ENCODE results near the gene ERO1B.
"Not testable (repeated sequence)": the region's sequence is repeated elsewhere in the genome, so short reads cannot be mapped to it uniquely, and the experiment has no call there.

The ERO1B gene

DNA sequence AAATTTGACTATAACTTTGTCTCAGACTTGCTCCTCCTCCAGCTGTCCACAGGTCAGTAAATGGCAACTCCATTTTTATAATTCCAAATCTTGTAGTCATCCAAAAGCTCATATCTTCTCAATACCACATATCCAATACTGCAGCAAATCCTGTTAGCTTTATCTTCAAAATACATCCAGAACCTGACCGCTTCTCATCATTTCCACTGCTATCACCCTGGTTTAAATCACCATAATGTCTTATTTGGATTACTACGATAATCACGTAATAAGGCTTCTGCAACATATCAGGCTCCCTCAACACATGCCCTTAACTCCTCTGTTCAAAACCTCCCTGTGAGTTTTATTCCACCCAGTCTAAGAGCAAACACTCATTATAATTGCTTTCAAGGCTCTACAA, 34.5 kb downstream of the ERO1B start:
- no peak for DNase-seq

DNA sequence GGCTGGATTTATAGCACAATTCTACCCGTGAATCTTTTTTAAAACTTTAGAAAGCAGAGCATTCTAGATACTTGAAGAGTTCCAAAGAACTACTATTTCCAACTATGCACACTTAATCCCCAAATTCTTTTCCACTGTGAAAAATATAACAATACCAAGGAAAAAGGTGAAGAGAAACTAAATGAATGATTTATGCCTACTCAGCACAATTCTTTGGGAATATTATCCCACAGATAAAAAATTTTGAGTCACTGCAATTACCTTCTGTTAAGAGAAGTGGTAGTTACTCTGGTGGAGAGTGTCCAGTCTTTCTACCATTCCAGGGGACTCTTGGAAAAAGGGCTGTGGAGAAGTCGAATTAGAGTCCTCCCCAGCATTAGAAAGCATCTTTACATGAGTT, 39.2 kb downstream of the ERO1B start:
- no peak for DNase-seq

DNA sequence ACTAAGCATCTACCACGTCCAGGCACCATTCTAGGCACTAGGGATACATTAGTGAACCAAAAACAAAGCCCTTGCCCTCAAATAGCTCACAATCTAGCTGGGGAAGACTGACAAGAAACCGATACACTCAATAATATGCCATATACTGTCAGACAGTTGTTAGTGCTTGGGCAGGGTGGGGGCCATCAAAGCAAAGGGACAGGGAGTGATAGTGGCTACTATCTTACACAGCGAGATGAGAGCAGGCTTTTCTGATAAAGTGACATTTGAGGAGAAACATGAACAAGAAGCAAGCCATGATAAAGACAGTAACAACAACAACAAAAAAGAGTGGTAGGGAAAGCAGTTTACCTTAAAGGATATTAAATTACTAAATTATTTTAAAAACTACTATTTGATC, 41.1 kb downstream of the ERO1B start:
- no peak for DNase-seq

DNA sequence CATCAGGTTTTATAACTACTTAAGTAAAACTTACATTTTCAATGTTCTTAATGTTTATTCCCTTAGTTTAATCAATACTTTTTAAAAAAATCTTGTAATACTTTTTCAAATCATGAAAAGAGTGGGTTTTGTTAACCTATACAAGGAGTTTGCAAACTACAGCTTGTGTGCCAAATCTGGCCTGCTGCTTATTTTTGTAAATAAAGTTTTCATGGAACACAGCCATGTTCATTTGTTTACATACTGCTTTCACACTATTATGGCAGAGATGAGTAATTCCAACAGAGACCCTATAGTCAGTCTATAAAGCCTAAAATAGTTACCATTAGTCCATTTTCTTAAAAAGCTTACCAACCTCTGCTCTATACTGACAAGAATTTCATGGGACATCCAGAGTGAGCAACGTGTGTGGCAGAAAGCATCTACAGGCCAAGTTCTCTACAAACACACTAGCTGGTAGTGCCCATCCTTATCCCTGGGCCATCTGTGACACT, 42.6 kb downstream of the ERO1B start:
- no peak for DNase-seq

DNA sequence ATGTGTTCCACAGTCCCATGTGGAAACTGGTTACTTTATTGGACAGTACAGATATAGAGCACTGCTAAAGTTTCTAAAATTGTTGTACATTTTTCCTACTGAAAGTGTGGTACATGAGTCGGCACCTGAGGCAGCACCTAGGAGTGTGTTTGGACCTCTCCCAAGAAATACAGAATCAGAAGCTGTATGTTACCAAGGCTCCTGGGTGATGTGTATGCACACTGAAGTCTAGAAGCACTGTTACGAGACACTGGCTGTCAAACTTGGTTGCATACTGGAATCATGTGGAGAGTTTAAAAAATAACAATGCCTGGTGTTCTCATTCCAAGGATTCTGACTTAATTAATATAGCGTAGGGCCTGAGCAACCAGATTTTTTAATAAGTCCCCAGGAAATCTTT, 46.6 kb downstream of the ERO1B start:
- DNase-seq: no peak

DNA sequence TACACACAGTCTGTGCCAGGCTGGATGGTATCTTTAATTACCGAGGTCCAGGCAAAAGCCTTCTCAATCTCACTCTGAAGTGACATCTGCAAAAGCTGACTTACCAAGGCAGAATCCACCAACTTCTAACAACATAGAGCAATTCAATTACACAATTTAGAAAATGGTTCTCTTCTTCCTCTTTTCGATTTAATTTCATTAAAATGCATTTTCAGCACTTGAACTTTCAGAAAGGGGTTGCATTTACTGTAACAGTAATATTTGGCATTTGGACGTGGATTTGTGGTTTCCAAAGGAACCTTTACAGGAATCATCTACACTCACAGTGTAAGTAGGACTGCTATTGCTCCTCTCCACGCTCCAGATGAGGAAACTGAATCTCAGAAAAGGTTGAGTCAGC, 53.3 kb downstream of the ERO1B start:
- DNase-seq: no peak

DNA sequence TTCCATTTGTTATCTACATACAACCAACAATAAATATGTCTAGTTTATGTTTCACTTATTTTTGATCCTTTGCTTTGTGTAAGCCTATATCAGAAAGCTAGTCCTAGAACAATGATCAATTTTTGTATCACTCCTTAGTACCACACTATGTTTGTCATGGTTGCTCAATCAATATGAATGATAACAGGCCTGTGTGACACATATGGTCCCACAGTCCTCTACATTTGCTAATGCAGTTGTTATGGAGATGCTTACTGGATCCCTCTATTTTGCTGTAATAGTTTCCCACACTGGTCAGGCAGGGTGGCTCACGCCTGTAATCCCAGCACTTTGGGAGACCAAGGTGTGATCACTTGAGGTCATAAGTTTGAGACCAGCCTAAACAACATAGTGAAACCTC, 59.1 kb downstream of the ERO1B start:
- DNase-seq: no peak

DNA sequence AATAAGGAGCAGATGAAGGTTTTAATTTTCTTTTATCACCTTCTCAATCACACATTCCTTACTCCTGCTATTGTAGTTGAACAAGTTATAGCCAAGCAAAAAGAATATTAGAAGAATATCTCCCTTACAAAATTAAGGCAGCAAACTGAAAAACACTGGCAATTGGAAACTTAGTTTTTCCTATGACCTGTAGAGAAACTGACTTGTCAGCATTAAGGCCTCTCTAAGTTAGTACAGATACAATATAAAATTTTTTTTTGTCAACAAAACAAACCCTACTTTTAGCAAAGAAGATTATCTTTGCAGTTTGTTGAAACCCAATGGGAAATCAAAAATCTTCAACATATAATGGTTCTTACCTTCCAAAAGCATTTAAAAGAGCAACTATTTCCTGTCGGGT, 61.3 kb downstream of the ERO1B start:
- no peak for DNase-seq

DNA sequence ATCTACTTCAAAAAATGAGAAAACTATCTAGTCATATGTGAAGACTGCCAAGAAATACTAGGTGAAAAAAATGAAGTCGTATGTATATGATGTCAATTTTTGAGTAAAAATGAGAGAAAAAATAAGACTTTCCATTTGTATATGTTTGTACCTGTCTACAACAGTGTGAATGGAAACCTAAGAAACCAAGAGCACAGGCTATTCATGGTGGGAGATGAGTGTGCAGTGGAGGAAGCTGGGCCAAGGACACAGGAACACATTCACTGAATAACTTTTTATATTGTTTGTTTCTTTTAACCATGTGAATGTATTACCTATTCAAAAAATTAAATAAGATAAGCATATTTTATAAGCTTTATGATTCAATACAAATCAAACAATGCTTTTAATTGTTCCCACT, 67.0 kb downstream of the ERO1B start:
- no peak for DNase-seq

DNA sequence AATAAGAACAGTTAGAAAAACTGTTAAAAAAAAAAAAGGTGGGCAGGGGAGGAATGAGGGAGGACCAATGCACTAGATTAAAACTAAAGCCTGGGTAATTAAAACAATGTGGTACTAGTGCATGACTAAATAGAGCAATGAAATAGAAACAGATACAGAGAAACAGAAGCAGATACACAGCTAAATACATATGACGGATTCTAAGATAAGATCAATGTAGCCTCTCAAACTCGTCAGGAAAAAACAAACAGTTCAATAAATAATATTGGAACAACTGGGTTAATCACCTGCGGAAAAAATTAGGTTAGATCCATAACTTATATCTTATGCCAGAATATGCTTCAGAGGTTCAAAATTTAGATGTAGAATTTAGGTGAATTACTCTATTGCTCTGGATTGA, 68.2 kb downstream of the ERO1B start:
- DNase-seq: no peak

DNA sequence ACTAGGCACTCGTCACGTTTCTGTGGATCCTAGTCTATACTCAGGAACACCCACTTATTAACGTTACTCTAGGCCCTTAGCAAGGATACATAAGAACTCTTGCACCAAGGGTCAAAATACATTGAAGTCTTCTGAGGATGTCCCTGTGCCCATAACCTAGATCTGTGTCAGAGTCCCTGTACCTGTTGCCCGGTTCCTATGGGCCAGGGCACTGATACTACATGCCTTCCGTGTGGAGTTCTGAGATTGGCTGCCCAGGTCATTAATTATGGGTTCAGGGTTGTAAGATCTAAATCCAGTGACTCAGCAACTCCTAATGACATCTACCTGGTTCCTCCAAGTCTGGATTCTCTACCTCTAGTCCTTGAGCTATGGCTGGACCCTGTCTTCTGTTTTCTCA, 69.9 kb downstream of the ERO1B start:
- DNase-seq: no peak

DNA sequence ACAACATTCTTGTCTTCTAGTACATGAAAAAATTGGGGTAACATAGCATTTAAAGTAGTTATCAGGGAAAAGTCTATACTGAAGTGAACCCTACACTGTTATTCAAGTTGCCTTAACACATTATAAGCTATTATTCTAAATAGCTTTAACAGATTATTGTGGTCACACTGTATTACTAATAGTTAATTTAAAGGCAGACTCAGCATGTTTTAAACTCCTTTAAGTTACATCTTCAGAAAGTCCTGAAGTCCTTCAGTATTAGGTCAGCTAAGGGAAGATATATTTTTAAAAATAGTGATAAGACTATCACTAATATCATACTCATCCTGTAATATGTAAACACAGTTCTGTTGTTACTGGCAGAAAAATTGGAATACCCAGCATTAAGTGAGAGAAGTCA, 72.0 kb downstream of the ERO1B start:
- no peak for DNase-seq

DNA sequence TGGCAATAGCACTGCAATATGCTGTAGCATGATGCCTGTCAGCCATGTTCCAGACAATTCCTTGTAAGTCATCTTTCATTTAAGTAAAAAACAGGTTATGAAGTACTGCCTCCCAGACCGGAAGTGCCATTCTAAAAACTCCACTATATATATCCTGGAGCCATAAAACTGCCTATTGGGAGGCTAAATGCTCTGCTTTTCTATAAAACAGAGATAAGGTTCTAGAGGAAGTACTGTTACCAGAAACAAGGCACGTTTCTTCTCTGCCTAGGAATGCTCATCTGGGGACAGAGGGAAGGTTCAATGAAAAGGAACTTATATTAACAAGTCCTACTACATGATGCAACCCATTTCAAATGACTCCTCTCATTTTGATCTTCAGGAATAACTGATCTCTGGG, 72.6 kb downstream of the ERO1B start:
- no peak for DNase-seq

DNA sequence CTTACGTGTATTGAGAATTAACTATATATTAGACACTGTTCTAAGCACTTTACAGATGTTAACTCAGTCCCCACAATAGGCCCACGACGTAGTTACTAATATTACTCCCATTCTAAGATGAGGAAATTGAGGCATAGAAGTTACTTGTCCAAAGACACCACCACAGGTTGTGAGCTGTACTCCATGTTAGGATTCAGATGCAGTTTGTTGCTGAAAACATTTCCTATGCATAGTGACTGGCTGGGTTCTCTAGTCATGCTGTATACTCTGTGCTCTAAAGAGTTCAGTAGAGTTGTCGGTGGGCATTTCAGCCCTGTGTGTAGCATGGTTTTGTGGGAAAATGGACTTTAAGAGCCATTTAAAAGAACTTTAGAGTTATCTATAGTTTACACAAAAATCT, 74.2 kb downstream of the ERO1B start:
- DNase-seq: no peak

DNA sequence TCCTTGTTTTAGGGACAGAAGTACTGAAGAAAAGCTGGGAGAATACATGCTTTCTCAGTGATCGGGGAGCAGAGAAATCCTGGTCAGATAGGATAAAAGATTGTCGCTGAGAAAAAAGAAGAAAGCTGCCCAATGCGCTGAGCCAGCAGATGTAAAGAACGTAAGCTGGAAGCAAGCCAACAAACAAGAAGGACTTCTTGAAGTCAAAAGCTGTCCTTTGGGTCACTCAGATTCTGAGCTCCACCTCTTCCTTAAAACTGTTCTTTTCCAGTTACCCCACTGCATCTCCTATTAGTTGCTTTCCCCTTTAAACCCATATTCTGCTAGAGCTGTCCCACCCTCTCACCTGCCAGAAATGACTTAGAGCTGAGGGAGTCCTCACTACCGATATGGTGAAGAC, 74.6 kb downstream of the ERO1B start:
- no peak for DNase-seq

DNA sequence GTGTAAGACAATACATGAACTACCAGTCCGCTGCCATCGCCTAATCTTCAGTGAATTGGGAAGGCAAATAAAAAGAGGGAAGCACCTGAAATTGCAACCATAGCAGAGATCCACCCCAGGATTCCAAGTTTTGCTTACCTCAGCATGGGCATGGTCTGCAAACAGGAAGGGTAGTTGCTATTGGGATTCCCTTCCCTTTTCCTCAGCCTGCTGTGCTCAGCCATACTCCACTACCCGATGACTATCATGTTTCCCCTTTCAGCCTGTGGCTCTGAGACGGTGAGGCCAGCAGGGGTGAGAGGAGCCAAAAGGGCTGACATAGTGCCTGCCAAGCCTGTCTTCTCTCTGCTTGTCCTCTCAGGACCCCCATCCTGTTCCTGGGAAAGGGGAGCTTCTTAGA, 75.2 kb downstream of the ERO1B start:
- no peak for DNase-seq

DNA sequence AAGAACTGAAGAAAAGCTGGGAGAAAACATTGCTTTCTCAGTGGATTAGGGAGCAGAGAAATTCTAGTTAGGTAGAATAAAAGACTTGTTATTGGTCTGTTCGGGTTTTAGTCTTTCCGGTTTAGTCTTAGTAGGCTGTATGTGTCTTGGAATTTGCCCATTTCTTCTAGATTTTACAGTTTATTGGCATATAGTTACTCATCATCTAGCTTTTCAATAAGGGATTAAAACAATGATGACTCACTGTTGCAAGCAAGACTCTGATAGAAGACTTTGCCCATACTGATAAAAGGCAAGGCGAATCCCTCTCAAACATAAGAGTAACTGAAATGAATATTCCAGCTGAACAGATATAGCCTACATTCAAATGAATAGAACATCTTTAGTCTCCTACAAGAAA, 77.1 kb downstream of the ERO1B start:
- no peak for DNase-seq

DNA sequence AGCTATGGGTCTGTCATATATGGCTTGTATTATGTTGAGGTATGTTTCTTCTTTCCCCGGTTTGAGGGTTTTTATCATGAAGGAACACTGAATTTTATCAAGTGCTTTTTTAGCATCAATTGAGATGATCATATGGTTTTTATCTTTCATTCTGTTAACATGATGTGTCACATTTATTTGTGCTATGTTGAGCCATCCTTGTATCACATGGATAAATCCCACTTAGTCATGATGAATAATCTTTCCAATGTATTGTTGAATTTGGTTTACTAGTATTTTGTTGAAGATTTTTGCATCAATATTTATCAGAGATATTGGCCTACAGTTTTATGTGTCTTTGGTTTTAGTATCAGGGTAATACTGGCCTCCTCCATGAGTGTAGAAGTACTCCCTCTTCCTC, 77.7 kb downstream of the ERO1B start:
- no peak for DNase-seq

DNA sequence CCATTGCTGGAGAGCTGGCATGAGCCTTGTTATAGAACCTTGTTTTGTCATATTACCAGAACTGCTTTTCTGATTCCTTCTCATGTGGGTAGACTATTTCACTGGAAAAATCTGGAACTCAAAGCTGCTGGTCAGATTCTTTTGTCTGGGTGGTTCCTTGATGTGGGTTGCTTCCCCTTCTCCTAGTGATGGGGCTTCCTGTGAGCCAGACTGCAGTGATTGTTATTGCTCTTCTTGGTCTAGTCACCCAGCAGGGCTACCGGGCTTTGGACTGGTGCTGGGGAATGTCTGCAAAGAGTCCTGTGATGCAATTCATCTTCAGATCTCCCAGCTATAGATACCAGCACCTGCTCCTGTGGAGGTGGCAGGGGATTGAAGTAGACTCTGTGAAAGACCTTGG, 80.0 kb downstream of the ERO1B start:
- DNase-seq: no peak

DNA sequence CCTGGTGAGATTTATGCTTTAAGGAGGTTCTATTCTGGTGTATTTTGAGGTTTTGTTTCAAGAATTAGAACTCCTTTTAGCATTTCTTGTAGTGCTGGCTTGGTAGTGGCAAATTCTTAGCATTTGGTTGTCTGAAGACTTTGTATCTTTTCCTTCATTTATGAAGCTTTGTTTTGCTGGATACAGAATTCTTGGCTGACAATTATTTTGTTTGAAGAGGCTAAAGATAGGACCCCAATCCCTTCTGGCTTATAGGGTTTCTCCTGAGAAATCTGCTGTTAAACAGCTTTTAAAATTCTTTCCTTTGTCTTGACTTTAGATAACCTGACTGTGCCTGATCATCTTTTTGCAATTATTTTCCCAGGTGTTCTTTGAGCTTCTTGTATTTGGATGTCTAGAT, 80.8 kb downstream of the ERO1B start:
- no peak for DNase-seq

DNA sequence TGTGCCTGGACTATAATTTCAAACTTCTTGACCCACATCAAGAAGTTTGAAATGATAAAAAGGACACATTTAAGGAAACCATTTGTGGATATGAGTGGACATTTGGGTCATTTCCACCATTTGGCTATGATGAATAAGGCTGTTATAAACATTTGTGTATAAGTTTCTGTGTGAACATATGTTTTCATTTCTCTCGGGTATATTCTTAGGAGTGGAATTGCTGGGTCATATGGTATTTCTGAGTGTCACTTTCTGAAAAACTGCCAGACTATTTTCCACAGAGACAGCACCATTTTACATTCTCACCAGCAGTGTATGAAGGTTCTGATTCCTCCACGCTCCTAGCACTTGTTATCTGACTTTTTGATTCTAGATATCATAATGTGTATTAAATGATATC, 88.6 kb downstream of the ERO1B start:
- no peak for DNase-seq

DNA sequence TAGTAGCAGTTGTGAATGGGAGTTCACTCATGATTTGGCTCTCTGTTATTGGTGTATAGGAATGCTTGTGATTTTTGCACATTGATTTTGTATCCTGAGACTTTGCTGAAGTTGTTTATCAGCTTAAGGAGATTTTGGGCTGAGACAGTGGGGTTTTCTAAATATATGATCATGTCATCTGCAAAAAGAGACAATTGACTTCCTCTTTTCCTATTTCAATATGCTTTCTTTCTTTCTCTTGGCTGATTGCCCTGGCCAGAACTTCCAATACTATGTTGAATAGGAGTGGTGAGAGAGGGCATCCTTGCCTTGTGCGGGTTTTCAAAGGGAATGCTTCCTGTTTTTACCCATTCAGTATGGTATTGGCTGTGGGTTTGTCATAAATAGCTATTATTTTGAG, 93.7 kb downstream of the ERO1B start:
- not testable (repeated sequence) for DNase-seq

DNA sequence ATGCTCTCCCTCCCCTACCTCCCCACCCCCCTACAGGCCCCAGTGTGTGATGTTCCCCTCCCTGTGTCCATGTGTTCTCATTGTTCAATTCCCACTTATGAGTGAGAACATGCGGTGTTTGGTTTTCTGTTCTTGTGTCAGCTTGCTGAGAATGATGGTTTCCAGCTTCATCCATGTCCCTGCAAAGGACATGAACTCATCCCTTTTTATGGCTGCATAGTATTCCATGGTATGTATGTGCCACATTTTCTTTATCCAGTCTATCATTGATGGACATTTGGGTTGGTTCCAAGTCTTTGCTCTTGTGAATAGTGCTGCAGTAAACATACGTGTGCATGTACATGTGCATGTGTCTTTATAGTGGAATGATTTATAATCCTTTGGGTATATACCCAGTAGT, 95.3 kb downstream of the ERO1B start:
- DNase-seq: not testable (repeated sequence)

DNA sequence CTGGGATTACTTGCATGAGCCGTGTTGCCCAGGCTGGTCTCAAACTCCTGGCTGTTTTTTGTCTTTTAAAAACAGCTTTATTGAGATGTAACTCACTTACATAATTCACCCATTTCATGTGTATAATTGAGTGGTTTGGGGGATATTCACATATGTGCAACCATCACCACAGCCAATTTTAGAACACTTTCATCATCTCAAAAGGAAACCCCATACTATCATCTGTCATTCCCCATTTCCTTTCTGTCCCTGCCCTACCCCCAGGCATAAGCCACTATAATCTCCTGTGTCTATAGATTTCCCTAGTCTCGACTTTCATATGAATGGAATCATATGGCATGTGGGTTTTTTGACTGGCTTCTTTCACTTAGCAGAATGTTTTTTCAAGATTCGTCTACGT, 96.1 kb downstream of the ERO1B start:
- DNase-seq: no peak

DNA sequence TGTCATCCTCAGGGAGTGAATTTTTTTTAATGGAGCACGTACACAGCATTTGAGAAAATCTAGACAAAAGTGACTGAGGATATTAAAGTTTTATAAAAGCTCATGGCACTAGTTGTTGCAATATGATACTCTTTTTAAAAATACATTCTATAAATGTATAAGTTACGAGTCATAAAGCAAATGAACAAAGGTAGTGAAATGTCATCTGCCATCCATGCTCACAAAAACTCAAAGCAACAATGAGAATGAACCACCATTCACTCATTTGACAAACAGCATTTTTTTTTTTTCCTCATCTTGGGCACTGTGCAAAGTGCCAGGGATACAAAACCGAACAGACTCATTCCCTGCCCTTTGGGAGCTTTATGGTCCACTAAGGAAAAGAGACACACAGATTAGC, 100.7 kb downstream of the ERO1B start:
- no peak for DNase-seq

DNA sequence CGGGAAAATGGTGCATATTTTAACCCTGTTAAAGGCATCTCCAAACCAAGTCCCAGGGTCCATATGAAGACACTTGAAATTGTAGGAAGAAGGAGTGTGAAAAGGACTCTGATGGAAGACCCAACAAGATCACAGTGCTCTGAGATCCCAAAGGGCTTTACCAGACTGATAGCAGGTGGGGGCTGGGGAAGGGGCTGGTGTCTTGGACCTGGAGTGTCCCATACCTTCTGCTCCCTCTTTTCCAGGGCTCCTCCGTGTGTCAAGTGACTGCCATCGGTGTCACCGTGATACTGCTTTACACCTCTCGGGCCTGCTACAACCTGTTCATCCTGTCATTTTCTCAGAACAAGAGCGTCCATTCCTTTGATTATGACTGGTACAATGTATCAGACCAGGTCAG, 102.1 kb downstream of the ERO1B start:
- no peak for DNase-seq
